M059J (cell line): ENCODE measurements around the gene OR6M1. TPM values are rescaled to one million over a fixed set of nuclear protein-coding genes. Genes with fewer than 3 reads are reported as not detected.

Source experiments
- DNase-seq: peaks from one replicate; pipeline ENCODE4 v3.0.0-alpha.2; 2012; ENCODE audit warnings: low read depth
- total RNA-seq: library from RNA; depleted of rRNA; stranded (reverse); fragments of >200 nt; shearing (Covaris generic); gene quantifications from 2 replicates; pipeline ENCODE4 v1.2.3, GENCODE V29; 2014; rRNA removed

OR6M1 gene
- total RNA-seq, 1 experiment from 2014 or later, result not detected

GRCh38 chr11:123775715-123776549 lies 30.2 kb downstream of the OR6M1 start:
- DNase-seq, result no peak

GRCh38 chr11:123775289-123775688 lies 30.9 kb downstream of the OR6M1 start:
- no peak for DNase-seq

- DNase-seq, result no peak
Measured at GRCh38 chr11:123773959-123774358, 32.2 kb downstream of the OR6M1 start.

DNA sequence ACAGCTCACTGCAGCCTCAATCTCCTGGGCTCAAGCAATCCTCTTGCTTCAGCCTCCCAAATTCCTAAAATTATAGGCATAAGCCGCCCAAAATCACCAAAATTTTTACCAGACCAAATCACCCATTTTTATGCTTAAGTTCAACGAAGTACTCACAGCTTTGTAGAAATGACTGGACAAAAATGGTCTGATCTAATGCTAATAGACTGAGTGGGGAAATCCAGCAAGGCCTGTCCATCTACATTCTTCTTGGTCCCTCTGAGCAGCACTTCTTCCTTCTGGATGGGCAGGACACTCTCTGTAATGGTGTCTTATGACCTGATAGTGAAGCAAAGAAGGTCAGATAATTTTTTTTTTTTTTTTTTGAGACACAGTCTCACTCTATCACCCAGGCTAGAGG lies 33.1 kb downstream of the OR6M1 start:
- no peak for DNase-seq

DNA sequence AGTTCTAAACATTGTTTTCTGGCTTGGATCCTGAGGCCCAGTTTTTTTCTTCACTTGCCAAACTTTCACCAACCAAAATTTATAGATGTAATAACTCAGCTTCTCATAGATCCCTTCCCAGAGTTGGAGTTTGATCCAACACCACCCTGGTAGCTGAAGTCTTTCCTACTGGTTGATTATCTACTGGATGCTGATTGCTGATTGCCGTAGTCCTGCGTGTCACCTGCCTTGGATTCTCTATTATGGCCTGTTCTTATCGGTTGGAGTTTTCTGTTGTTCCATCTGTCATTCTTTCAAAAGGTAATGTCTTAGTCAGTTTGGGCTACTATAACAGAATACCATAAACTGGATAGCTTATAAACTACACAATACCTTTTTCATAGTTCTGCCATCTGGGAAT lies 34.5 kb downstream of the OR6M1 start:
- no peak for DNase-seq

DNA sequence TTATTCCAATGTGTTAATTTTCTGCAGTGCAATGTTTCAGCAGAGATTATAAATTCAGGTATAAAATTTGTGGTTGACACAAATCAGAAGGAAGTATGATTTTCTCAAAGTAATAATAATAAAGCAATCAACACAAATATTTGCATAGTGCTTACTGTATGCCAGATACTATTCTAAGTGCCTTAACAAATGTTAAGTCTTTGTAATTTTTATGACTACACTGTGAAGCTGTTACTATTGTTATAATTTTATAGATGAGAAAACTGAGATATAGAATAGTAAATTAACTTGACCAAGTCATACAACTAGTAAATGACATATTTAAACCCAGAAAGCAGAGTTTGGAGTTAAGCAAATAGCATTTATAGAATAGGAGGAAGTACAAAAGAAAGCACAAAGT lies 35.4 kb downstream of the OR6M1 start:
- no peak for DNase-seq

GRCh38 chr11:123765601-123766000 lies 40.5 kb downstream of the OR6M1 start:
- DNase-seq, result no peak

DNA sequence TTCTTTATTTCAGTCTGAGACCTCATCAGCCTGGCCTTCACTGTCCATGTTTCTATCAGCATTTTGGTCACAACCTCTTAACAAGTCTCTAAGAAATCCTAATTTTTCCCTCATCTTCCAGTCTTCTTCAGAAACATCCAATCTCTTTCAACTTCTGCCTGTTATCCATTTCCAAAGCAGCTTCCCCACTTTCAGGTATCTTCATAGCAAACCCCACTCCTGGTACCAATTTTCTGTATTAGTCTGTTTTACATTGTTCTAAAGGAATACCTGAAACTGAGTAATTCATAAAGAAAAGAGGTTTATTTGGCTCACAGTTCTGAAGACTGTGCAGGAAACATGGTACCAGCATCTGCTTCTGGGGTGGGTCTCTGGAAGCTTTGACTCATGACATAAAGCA lies 43.7 kb downstream of the OR6M1 start:
- DNase-seq, result no peak

- DNase-seq, result no peak
Measured at GRCh38 chr11:123760894-123761293, 45.3 kb downstream of the OR6M1 start.

DNA sequence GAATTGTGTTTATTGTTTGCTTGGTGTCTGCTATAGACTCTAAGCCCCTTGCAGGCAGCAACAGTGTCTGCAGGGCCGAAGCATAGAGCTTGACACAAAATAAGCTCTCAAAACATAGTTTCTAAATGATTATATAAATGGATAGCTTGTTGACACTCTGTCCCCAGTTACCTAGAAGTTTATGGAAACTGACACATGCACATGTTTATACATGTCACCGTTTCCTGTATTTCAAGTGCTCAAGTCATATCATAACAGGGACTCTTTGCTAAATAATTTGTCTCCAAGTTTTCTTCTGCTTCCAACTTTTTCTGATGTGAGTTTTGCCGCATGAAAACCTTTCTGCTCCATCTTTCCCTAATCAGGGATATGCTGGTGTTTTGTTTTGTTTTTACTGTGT lies 48.2 kb downstream of the OR6M1 start:
- DNase-seq, result no peak

GRCh38 chr11:123755813-123756212 lies 50.3 kb downstream of the OR6M1 start:
- no peak for DNase-seq

Other genes with a start within 250 kb of the OR6M1 start
- gene SCN3B, start 151.7 kb downstream of the OR6M1 start, total RNA-seq, result 0.20 TPM in 1 of 2 replicates, not detected in the other
- gene ZNF202, start 64.7 kb downstream of the OR6M1 start, total RNA-seq, result 5.9 and 7.3 TPM in 2 replicates
- gene OR6X1, start 51.8 kb downstream of the OR6M1 start, total RNA-seq, result not detected in 2 replicates
- not detected in 2 replicates for gene TMEM225, start 79.3 kb upstream of the OR6M1 start, total RNA-seq
- gene OR8D4, start 95.8 kb upstream of the OR6M1 start, total RNA-seq, result not detected in 2 replicates
- gene OR4D5, start 133.3 kb upstream of the OR6M1 start, total RNA-seq, result not detected in 2 replicates
- gene OR6T1, start 137.5 kb upstream of the OR6M1 start, total RNA-seq, result not detected in 2 replicates
- not detected in 2 replicates for gene OR10S1, start 171.4 kb upstream of the OR6M1 start, total RNA-seq
- not detected in 2 replicates for gene OR10G6, start 188.8 kb upstream of the OR6M1 start, total RNA-seq
- gene OR10G4, start 206.6 kb upstream of the OR6M1 start, total RNA-seq, result not detected in 2 replicates
- gene OR10G9, start 216.7 kb upstream of the OR6M1 start, total RNA-seq, result not detected in 2 replicates
- not detected in 2 replicates for gene OR10G8, start 220.4 kb upstream of the OR6M1 start, total RNA-seq
- not detected in 2 replicates for gene OR10G7, start 235.0 kb upstream of the OR6M1 start, total RNA-seq